Right ventricle myocardium superior (tissue), 1 donor: ENCODE data around the gene OSGEP. TPM values are rescaled to one million over a fixed set of nuclear protein-coding genes. Genes with fewer than 3 reads are reported as not detected.

Experiments used
- ATAC-seq: fragments of 200-7000 bp; cut with Tn5 transposase; one replicate; pipeline ENCODE4 v1.9.1; 2020; ENCODE audit warnings: mild to moderate bottlenecking; ENCODE audit not compliant: poor library complexity
- DNase-seq: peaks from one replicate; pipeline ENCODE4 v3.0.0-alpha.2; 2020
- intact Hi-C: fragments of 100-400 bp; cut with DNase I; formaldehyde crosslinking; loops from one replicate; pipeline ENCODE4 v1.11.2; 2022
- total RNA-seq: library from RNA; stranded (reverse); fragmentation: NEBNext Ultra II Directional; extraction: Animal tissue kit (Norgen Biotek cat#: 25700); gene quantifications from one replicate; pipeline ENCODE4 v1.2.1, GENCODE V29; 2021
- donor health status: DM: no; HTN: yes; CAD: no; lungs with severe emphysema.

Gene OSGEP
- total RNA-seq, 1 donor from 2014 or later: 15.6 TPM

- DNase-seq: no peak
- intact Hi-C loops: no loop called here
- no peak for ATAC-seq
Observed at GRCh38 chr14:20438664-20439063, 15.9 kb downstream of the OSGEP start.

DNA sequence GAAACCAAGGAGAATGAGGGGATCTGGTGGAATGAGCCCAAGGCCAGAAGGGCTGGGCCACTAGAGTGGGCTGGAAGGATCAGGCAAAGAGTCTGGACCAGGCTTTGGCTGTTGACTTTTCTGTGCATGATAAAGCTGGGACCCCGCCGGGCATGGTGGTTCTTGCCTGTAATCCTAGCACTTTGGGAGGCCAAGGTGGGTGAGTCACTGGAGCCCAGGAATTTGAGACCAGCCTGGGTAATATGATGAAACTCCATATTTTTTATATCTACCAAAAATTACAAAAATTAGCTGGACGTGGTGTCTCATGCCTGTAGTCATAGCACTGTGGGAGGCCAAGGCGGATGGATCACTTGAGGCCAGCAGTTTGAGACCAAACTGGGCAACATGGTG lies 18.3 kb downstream of the OSGEP start:
- DNase-seq: no peak
- intact Hi-C loops: no loop called here
- no peak for ATAC-seq

DNA sequence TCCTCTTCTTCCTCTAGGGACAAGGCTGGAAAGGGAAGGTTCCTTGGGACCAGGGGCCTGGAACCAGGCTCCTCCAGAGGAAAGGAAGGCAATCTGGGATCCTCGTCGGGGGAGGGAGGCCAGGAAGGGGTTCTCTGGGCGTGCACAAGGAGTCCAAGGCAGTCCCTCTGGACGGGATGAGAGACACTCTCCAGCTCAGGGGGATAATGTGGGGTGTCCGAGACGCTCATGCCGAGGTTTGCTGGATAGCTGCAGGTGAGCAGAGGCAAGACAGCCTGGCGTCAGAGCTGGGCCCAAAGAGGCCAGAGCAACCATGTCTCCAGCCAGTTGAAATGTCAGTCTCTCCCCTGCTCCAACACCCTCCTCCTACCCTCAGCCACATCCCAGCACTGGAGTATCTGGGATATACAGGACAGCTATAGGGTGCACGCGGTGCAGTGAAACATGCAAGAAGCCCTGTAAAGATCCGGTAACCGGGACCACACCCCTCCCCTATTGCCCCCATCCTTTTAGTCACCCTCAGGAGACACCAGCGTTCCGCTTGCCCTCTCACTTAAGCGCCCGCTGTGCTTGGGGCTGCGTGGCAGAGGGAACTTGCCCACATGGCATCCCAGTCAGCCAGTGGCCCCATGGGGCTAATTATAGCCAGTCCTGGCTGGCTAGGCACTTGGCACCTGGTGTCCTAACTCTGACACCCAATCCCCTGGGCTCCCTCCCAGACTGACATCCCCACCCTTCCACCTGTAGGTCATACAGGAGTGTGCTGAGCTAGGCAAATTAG lies 18.8 kb downstream of the OSGEP start, which contains the start of gene KLHL33:
Gene KLHL33, minus strand, starts transcription at position 585 of the 781 bp plus-strand sequence. Its CDS starts 355 bp downstream, at position 230.
- ATAC-seq: peak; percentile 13
- intact Hi-C loops: no loop called here

DNA sequence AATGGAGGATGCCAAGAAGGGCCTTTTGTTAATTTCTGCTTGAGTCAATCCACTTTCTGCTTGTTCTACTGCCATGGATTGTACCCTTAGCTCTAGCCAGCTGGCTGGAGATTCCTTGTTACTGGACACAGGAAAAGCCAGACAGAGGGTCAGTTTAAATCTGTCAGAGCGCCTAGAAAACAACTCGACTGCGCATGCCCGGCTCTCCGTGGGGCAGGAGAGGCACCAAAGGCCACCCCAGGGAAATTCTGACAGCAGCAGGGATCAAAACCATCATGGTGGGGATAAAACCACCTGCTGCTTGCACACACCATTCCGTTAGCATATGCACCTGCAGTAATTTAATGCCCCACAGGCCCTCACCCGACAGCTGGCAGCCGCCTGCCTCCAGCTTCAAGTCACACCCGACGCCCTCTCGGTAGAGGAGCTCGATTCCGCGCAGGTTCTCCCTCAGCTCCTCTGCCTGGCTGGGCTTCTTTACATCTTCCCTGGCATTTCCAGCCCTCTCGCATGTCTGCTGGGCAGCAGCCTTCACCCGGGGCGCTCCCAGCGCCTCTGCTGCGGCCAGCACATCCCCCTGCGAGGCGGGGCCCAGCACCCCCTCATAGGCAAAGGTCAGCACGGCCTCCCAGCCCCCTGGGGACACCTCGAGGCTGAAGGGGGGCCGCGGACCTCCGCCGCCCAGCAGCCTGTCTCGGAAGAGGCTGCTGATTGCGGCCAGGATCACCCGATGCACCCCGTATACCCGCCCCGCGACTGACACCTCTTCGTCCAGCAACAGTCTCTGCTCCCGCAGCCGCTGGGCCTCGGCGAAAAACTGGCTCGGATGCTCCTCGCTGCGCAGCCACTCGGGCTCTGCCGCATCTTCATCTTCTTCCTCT lies 19.7 kb downstream of the OSGEP start:
- peak; percentile 84 for ATAC-seq
- DNase-seq: peak; percentile 84
- intact Hi-C loops: no loop called here

More for the DNA sequence above, 18.8 kb downstream of the OSGEP start, which contains the start of gene KLHL33:
- no peak for DNase-seq

GRCh38 chr14:20429801-20430669 lies 24.6 kb downstream of the OSGEP start:
- peak; percentile 61 for DNase-seq
- ATAC-seq: peak; percentile 48

DNA sequence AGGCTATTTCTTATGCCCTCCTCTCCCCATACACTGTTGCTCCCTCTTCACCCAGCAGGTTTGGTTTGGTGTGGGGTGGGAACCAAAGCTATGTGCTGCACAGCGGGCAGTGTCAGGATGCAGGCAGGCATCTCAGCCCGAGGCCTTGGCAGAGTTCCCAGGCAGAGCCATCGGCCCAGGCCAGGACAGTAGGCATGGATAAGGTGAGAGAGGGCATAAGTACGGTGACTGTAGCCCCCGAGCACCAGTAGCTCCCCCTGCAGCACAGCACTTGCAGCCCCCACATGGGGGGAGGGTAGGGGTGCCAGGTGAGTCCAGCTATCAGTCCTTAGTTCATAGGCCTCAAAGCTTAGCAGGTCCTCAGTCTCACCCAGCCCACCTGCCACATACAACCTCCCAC lies 25.8 kb downstream of the OSGEP start:
- DNase-seq (no peak), ATAC-seq (no peak)
- intact Hi-C loops: no loop called here

More at GRCh38 chr14:20429801-20430669, 24.6 kb downstream of the OSGEP start:
- intact Hi-C loops: no loop called here

- no peak for ATAC-seq
- intact Hi-C loops: no loop called here
Observed at GRCh38 chr14:20428010-20428365, 26.6 kb downstream of the OSGEP start.

DNA sequence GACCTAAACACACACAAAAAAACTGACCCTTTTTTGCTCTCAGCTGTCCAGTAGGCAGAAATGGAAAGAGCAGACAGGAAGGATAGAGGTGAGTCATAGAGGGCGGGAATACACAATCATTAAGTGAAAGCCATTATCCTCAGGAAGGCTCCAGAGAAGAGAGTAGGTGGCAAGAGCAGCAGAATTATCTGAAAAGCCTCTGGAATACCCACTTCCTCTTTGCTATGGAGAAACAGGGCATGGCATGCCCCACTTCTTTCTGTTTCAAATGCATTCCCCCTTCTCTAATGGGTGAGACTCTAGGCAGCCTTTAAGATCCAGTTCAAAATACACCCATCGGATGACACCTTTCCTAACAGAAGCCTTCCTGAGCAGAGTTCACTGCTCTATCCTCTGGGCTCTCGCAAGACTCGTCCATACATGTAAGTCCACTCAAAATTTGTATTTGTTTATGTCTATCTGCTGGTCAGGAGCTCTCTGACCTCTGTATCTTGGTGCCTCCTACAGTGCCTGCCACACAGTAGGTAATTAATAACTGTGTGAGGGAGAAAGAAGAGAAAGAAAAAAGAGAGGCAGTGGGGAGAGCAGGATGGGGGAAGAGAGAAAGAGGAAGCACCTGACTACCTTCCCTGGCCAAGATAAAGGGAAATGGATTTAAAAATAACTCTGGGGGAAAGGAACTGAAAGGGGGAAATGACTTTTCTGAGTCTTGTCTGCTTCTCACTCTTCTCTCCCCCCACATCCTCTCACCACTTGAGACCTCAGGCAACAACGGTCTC lies 27.2 kb downstream of the OSGEP start:
- intact Hi-C loops: no loop called here

More at GRCh38 chr14:20428010-20428365, 26.6 kb downstream of the OSGEP start:
- DNase-seq: no peak

GRCh38 chr14:20424851-20425250 lies 29.8 kb downstream of the OSGEP start:
- intact Hi-C loops: no loop called here
- ATAC-seq: no peak
- no peak for DNase-seq

More for the DNA sequence above, 27.2 kb downstream of the OSGEP start:
- ATAC-seq: peak; percentile 52
- DNase-seq: no peak

DNA sequence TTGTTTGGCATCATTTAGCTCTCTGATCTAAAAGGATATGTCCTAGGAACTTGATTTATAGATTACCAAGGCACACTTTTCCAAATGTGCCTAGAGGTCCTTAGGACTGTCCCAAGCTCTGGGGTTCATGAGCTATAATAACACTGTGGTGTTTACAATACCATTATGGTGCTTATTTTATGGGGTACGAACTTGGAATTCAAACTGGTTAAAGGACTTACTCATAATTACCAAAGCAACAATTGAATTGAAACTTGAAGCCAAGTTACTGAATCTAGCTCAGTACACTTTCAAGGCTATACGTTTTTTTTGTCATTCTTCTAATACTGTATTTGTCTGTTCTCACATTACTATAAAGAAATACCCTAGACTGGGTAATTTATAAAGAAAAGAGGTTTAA lies 31.7 kb downstream of the OSGEP start:
- intact Hi-C loops: no loop called here
- ATAC-seq (no peak), DNase-seq (no peak)

GRCh38 chr14:20421267-20421666 lies 33.3 kb downstream of the OSGEP start:
- ATAC-seq: no peak
- intact Hi-C loops: no loop called here
- no peak for DNase-seq

GRCh38 chr14:20419419-20419818 lies 35.2 kb downstream of the OSGEP start:
- intact Hi-C loops: loop anchor here (5.0 kb wide), 1 partner anchor 38 kb away; the partner anchor contains the start of gene APEX1
- DNase-seq: no peak
- ATAC-seq: no peak

DNA sequence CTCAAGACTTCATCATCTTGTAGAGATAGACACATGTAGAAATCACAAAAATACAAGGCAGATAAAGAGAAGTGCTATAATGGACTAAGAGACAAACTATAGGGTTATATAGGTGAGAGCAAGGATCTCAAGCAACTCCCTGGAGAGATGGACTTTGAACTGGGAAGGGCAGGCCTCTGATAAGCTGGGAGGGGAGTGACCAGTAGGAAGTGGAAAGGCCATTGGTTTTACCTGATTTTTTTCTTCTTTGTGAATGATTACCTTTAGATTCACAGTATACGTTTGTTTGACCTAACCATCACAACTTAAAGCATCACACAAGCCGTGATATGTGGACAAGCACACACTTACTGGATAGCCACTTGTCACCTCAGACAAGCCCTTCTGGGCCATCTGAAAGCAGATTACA lies 36.1 kb downstream of the OSGEP start:
- ATAC-seq: no peak
- intact Hi-C loops: loop anchor here (5.0 kb wide), 1 partner anchor 39 kb away; the partner anchor contains the start of gene APEX1
- DNase-seq: no peak

DNA sequence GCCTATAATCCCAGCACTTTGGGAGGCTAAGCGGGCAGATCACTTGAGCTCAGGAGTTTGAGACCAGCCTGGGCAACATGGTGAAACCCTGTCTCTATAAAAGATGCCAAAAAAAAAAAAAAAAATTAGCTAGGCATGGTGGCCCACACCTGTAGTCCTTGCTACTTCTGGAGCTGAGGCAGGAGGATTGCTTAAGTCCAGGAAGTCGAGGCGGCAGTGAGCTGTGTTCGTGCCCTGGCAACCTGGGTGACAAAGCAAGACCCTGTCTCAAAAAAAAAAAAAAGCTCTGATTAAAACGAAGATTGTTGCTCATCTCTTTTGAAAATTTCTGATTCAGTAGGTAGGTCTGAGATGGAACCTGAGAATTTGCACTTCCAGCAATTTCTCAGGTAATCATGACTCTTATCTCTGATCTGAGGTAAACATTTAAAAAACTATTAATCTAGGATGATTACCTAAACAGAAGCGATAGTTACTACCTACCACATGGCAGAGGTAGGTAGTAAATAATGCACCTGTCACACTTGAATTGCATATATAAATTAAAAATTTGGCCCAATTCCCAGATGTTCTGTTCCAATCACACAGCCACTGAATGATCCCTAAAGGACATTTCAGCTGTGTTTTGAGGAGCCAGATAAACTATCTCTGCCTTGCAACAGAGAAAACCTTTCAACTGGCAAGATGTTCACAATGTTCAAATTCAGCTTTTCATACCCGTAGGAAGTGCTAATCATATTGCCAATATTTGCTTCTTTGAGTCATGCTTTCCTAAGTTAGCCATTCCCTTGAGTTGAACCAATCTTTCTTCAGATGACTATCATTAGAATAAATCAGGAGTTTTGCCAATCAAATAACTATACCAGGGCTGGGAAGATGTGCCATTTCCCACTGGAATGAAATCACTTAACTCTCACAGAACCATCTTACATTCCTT lies 37.1 kb downstream of the OSGEP start:
- no peak for ATAC-seq
- no peak for DNase-seq
- intact Hi-C loops: loop anchor here (5.0 kb wide), 1 partner anchor 40 kb away; the partner anchor contains the start of gene APEX1

- intact Hi-C loops: loop anchor here (5.0 kb wide), 1 partner anchor 41 kb away; the partner anchor contains the start of gene APEX1
- ATAC-seq (no peak), DNase-seq (no peak)
Observed at GRCh38 chr14:20416223-20416622, 38.4 kb downstream of the OSGEP start.

DNA sequence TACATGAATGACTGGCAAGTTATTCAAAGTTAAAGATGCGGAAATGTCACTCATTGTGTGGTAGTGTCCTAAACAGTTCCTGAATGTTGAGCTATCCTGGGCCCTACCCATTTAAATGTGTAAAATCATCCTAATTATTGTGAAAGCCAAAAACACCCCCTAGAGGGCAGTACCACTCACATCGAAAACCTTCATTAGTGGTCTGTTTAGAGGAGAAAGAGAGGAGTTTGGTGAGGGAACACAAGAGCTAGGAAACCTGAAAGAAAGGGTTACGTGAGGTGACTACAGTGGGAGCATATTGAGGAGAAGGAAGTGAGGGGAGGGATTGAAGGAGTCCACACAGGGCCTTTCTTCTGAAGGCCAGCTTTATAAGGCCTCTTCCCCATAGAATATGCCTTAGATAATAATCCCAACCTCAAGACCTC lies 38.8 kb downstream of the OSGEP start:
- DNase-seq (no peak), ATAC-seq (no peak)
- intact Hi-C loops: loop anchor here (5.0 kb wide), 1 partner anchor 42 kb away; the partner anchor contains the start of gene APEX1

GRCh38 chr14:20413744-20414082 lies 40.9 kb downstream of the OSGEP start:
- no peak for DNase-seq
- intact Hi-C loops: loop anchor here (5.0 kb wide), 2 partner anchors 71 to 199 kb away; partner anchors contain the start of gene PARP2
- peak; percentile 25 for ATAC-seq
